HFFc6 (cell line): ENCODE measurements around the gene CD247. TPM values are rescaled to one million over a fixed set of nuclear protein-coding genes. Genes with fewer than 3 reads are reported as not detected.

ENCODE experiments used
- DNase-seq: peaks from one replicate; pipeline ENCODE4 v3.0.0-alpha.2; 2018
- H3K27ac Mint-ChIP-seq: 2 replicates; pipeline ENCODE4 v1.8.0; 2020; ENCODE audit warnings: mild to moderate bottlenecking, mixed read lengths
- H3K27me3 Mint-ChIP-seq: 2 replicates; pipeline ENCODE4 v1.8.0; 2021; ENCODE audit warnings: mild to moderate bottlenecking, moderate library complexity, mixed read lengths; ENCODE audit not compliant: insufficient read depth
- H3K36me3 Mint-ChIP-seq: 2 replicates; pipeline ENCODE4 v1.8.0; 2021; ENCODE audit warnings: low read depth, mixed read lengths
- H3K4me1 Mint-ChIP-seq: 2 replicates; pipeline ENCODE4 v1.8.0; 2020; ENCODE audit warnings: low read depth, mixed read lengths
- H3K4me3 Mint-ChIP-seq: 2 replicates; pipeline ENCODE4 v1.8.0; 2020; ENCODE audit warnings: mild to moderate bottlenecking, moderate library complexity, mixed read lengths
- H3K9me3 Mint-ChIP-seq: 2 replicates; pipeline ENCODE4 v1.8.0; 2020; ENCODE audit warnings: mild to moderate bottlenecking, mixed read lengths
- total RNA-seq, 6 experiments: library from RNA; stranded (reverse); fragmentation: NEBNext Ultra II Directional; extraction: Animal tissue kit (Norgen Biotek cat#: 25700); gene quantifications; 2 replicates in 1 of 6; 3 replicates in 5 of 6; pipeline ENCODE4 v1.2.3, GENCODE V29; 2021
- TF ChIP-seq, protein P1 (sequence below): fragments of 200-600 bp; sonication (generic); IDR thresholded peaks from 2 replicates; pipeline ENCODE4 v1.5.0; 2021; ENCODE audit warnings: antibody characterized with exemption, mild to moderate bottlenecking

The CD247 gene
- total RNA-seq, 6 experiments from 2014 or later: not detected

DNA sequence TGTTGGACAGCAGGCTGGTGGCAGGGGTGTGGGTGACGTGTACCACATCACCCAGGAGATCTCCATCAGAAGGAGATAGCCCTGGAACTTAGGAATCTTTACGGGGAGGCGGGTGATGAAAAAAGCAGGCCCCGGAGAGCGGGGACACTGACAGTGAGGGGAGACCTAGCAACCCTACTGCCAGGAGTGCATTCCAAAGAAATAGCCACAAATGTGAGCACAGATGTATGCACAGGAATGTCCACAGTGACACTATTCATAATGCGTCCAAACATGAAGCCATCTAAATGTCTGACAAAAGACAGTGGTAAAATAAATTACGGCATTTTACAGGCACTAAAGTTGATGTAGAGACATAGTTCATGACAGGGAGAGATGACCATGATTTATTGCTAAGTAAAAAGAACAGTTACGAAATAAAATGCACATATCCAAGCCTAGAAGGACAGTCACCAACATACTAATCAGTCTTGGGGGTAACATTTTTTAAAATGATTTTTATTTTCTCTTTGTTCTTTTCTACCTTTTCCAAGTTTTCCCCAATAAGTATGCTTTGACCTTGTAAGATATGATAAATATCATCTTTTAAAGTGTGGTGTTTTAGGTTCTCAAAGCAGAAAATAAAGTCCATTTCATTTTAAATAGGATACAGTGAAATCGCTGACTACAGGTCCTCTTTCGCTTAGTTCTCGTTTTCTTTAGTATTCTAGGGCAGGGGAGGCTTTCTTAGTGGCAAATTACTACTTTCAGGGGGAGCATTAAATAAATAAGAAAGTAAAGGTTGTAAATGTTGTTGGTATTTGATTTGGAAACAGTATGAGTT lies 21.3 kb downstream of the CD247 start:
- TF ChIP-seq, protein P1, sequence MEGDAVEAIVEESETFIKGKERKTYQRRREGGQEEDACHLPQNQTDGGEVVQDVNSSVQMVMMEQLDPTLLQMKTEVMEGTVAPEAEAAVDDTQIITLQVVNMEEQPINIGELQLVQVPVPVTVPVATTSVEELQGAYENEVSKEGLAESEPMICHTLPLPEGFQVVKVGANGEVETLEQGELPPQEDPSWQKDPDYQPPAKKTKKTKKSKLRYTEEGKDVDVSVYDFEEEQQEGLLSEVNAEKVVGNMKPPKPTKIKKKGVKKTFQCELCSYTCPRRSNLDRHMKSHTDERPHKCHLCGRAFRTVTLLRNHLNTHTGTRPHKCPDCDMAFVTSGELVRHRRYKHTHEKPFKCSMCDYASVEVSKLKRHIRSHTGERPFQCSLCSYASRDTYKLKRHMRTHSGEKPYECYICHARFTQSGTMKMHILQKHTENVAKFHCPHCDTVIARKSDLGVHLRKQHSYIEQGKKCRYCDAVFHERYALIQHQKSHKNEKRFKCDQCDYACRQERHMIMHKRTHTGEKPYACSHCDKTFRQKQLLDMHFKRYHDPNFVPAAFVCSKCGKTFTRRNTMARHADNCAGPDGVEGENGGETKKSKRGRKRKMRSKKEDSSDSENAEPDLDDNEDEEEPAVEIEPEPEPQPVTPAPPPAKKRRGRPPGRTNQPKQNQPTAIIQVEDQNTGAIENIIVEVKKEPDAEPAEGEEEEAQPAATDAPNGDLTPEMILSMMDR: no peak
- H3K27ac Mint-ChIP-seq: no peak overlapping the region
- no peaks in the 10 kb centered on the region for H3K36me3 Mint-ChIP-seq
- peaks cover 41% of the 10 kb centered on the region for H3K27me3 Mint-ChIP-seq
- no peaks in the 10 kb centered on the region for H3K9me3 Mint-ChIP-seq
- H3K4me3 Mint-ChIP-seq: no peak overlapping the region
- no peak for DNase-seq
- H3K4me1 Mint-ChIP-seq: no peaks in the 10 kb centered on the region

DNA sequence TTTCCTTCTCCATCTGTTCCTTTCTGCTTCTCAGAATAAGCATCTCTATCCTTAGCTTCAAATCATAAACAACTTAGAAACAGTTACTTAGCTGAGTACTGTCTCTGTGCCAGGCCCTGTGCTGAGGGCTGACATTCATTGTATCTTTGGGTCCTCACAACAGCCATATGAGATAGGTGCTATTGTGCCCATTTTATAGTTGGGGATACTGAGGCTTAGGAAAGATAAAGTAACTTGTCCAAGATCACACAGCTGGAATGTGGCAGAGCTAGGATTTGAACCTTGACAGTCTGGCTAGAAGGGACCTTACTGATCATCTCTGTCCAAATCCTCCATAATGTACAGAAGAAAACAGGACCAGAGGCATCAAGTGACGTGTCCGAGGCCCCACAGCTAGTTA lies 25.0 kb downstream of the CD247 start:
- no peak for DNase-seq
- H3K27ac Mint-ChIP-seq: no peak overlapping the region
- TF ChIP-seq, protein P1: no peak
- H3K27me3 Mint-ChIP-seq: peaks cover 35% of the 10 kb centered on the region
- H3K36me3 Mint-ChIP-seq: no peaks in the 10 kb centered on the region
- H3K4me1 Mint-ChIP-seq: no peaks in the 10 kb centered on the region
- H3K9me3 Mint-ChIP-seq: no peaks in the 10 kb centered on the region
- no peak overlapping the region for H3K4me3 Mint-ChIP-seq

DNA sequence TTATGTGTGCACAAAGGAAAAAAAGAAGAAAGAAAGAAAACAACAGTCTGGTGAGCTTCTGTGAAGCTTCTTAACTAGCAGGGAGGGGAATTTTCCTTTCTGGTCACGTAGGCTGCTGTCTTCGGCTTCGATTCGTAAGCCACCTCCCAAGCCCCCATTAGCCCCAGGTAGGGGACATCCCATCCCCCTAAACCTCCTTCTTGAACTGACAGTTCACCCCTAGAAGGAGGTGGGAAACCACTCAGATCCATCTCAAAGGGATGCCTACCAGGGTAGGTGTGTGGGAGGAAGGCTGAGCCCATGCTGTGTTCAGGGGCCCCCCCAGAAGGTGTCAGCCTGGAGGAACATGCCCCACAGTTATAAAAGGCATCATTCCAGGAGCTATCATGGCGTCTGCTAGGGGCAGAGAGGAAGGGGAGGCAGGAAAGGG lies 25.8 kb downstream of the CD247 start:
- TF ChIP-seq, protein P1: no peak
- H3K36me3 Mint-ChIP-seq: no peaks in the 10 kb centered on the region
- no peak overlapping the region for H3K4me3 Mint-ChIP-seq
- H3K27ac Mint-ChIP-seq: no peak overlapping the region
- no peak for DNase-seq
- H3K4me1 Mint-ChIP-seq: no peaks in the 10 kb centered on the region
- H3K27me3 Mint-ChIP-seq: peaks cover 35% of the 10 kb centered on the region
- H3K9me3 Mint-ChIP-seq: no peaks in the 10 kb centered on the region

DNA sequence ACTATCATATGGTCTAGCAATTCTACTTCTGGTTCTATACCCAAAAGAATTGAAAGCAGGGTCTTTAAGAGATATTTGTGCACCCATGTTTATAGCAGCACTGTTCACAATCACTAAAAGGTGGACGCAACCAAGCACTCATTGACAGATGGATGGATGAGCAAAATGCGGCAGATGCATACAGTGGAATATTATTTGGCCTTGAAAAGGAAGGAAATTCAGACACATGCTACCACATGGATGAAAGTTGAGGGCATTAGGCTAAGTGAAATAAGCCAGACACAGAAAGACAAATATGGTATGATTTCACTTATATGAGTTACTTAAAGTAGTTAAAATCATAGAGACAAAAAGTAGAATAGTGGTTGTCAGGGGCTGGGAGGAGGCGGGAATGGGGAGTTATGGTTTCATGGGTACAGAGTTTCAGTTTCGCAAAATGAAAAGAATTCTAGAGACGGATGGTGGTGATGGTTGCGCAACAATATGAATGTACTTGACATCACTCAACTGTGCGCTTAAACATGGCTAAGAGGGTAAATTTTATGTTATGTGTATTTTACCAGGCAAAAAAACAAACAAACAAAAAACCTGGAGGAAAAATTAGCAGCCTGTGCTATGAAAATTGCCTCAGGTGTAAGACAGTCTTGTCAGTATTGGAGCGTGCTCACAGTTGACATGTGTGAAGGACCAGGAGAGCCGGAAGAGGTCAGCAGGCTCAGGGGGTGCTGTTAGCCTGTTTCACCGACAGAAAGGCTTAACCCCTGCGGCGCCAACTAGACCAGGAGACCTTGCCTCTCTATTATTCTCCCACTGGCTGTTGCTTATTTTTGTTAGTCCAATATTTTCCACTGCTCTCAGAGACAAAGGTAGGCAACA lies 26.5 kb downstream of the CD247 start:
- Mint-ChIP-seq H3K9me3 (no peaks in the 10 kb centered on the region), H3K27me3 (peaks cover 35% of the 10 kb centered on the region), H3K4me3 (no peak overlapping the region), H3K36me3 (no peaks in the 10 kb centered on the region), H3K27ac (no peak overlapping the region), H3K4me1 (no peaks in the 10 kb centered on the region)
- DNase-seq: no peak
- TF ChIP-seq, protein P1: no peak

DNA sequence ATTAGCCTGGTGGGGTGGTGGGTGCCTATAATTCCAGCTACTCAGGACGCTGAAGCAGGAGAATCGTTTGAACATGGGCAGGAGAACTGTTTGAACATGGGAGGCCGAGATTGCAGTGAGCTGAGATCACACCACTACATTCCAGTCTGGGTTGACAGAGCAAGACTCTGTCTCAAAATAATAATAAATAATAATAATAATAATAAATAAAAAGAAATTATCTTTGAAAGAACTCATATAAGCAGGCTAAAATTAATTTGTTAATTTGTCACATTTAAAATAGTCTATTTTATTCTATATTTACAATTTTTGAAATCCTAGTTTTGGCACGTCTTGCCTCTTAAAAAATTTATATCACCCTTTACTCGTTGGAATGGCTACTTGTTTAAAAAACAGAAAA lies 27.6 kb downstream of the CD247 start:
- Mint-ChIP-seq H3K4me3 (no peak overlapping the region), H3K36me3 (no peaks in the 10 kb centered on the region), H3K27me3 (peaks cover 31% of the 10 kb centered on the region), H3K4me1 (no peaks in the 10 kb centered on the region), H3K27ac (no peak overlapping the region), H3K9me3 (no peaks in the 10 kb centered on the region)
- TF ChIP-seq, protein P1: no peak
- DNase-seq: no peak
